Neural progenitor cell (in vitro differentiated cells): ENCODE results near the gene MED12L. TPM values are rescaled to one million over a fixed set of nuclear protein-coding genes. Genes with fewer than 3 reads are reported as not detected.

Experiments
- DNase-seq: peaks from one replicate; pipeline ENCODE4 v3.0.0-alpha.2; 2016; ENCODE audit warnings: low spot score
- H2AFZ ChIP-seq: fragments of 200-600 bp; sonication (generic); replicated peaks from 2 replicates; pipeline ENCODE4 v1.6.1; 2016; ENCODE audit warnings: antibody characterized with exemption
- H3F3A ChIP-seq: fragments of 200-600 bp; sonication (generic); 2 replicates; pipeline ENCODE4 v1.6.1; 2016; ENCODE audit warnings: antibody characterized with exemption, low read depth
- H3K27ac ChIP-seq: fragments of 200-600 bp; sonication (generic); 2 replicates; pipeline ENCODE4 v1.5.1; 2016; ENCODE audit warnings: mild to moderate bottlenecking
- H3K27me3 ChIP-seq: fragments of 200-600 bp; sonication (generic); 2 replicates; pipeline ENCODE4 v1.6.1; 2016; ENCODE audit warnings: mild to moderate bottlenecking, moderate library complexity
- H3K36me3 ChIP-seq: fragments of 200-600 bp; sonication (generic); 2 replicates; pipeline ENCODE4 v1.5.1; 2016
- H3K4me1 ChIP-seq: fragments of 200-600 bp; sonication (generic); 2 replicates; pipeline ENCODE4 v1.6.1; 2016; ENCODE audit warnings: mixed run types
- H3K4me2 ChIP-seq: fragments of 200-600 bp; sonication (generic); 2 replicates; pipeline ENCODE4 v1.6.1; 2016
- H3K4me3 ChIP-seq: fragments of 200-600 bp; sonication (generic); 2 replicates; pipeline ENCODE4 v1.5.1; 2016
- H3K79me2 ChIP-seq: fragments of 200-600 bp; sonication (generic); 2 replicates; pipeline ENCODE4 v1.6.1; 2016; ENCODE audit warnings: low read depth
- H3K9ac ChIP-seq: fragments of 200-600 bp; sonication (generic); 2 replicates; pipeline ENCODE4 v1.6.1; 2016
- H3K9me3 ChIP-seq: fragments of 200-600 bp; sonication (generic); 2 replicates; pipeline ENCODE4 v1.5.1; 2016; ENCODE audit warnings: low read depth
- H4K20me1 ChIP-seq: fragments of 200-600 bp; sonication (generic); 2 replicates; pipeline ENCODE4 v1.6.1; 2016; ENCODE audit warnings: low read depth
- H3K27ac Mint-ChIP-seq: 3 replicates; pipeline ENCODE4 v1.8.0; 2021; ENCODE audit warnings: mixed read lengths
- H3K27me3 Mint-ChIP-seq: 2 replicates; pipeline ENCODE4 v1.8.0; 2022; ENCODE audit warnings: low read depth, mild to moderate bottlenecking, inconsistent platforms, moderate library complexity, mixed read lengths; ENCODE audit not compliant: insufficient read depth
- H3K36me3 Mint-ChIP-seq: 3 replicates; pipeline ENCODE4 v1.8.0; 2021; ENCODE audit warnings: mixed read lengths
- H3K4me1 Mint-ChIP-seq: 3 replicates; pipeline ENCODE4 v1.8.0; 2021; ENCODE audit warnings: mixed read lengths
- H3K4me3 Mint-ChIP-seq: 3 replicates; pipeline ENCODE4 v1.8.0; 2021; ENCODE audit warnings: mild to moderate bottlenecking, moderate library complexity, mixed read lengths
- H3K9me3 Mint-ChIP-seq: 3 replicates; pipeline ENCODE4 v1.8.0; 2020; ENCODE audit warnings: mixed read lengths
- CTCF ChIP-seq: fragments of 200-600 bp; sonication (generic); IDR thresholded peaks from 2 replicates; pipeline ENCODE4 v1.5.1; 2017; ENCODE audit warnings: antibody characterized with exemption, mild to moderate bottlenecking
- EZH2 ChIP-seq: fragments of 200-600 bp; sonication (generic); IDR thresholded peaks from 2 replicates; pipeline ENCODE4 v1.6.1; 2017; ENCODE audit warnings: antibody characterized with exemption, mild to moderate bottlenecking, moderate library complexity
- EZH2phosphoT487 ChIP-seq: fragments of 200-600 bp; sonication (generic); IDR thresholded peaks from 2 replicates; pipeline ENCODE4 v1.6.1; 2017; ENCODE audit warnings: antibody characterized with exemption
- total RNA-seq: library from RNA; depleted of rRNA; stranded (reverse); fragments of >200 nt; gene quantifications from 2 replicates; pipeline ENCODE4 v1.2.3, GENCODE V29; 2015; ENCODE audit warnings: low replicate concordance

Gene MED12L
- total RNA-seq, 1 donor from 2014 or later: 16.5 TPM

GRCh38 chr3:151467069-151467468 is 381.6 kb downstream of the MED12L start:
- H3K9me3 Mint-ChIP-seq: no peaks in the 10 kb centered on the region
- H3K4me3 Mint-ChIP-seq: no peak overlapping the region
- TF ChIP-seq EZH2: no peak
- TF ChIP-seq CTCF: no peak
- no peak for TF ChIP-seq EZH2phosphoT487
- Histone ChIP-seq H3F3A (no peaks in the 10 kb centered on the region), H3K4me1 (no peaks in the 10 kb centered on the region), H3K9ac (no peak overlapping the region), H3K36me3 (no peaks in the 10 kb centered on the region), H3K27me3 (peaks cover 3% of the 10 kb centered on the region), H2AFZ (no peak overlapping the region), H3K9me3 (no peaks in the 10 kb centered on the region), H3K4me2 (no peak overlapping the region), H3K79me2 (no peaks in the 10 kb centered on the region), H3K27ac (no peak overlapping the region), H3K4me3 (no peak overlapping the region), H4K20me1 (no peaks in the 10 kb centered on the region)
- H3K27me3 Mint-ChIP-seq: no peaks in the 10 kb centered on the region
- H3K36me3 Mint-ChIP-seq: no peaks in the 10 kb centered on the region
- H3K27ac Mint-ChIP-seq: no peak overlapping the region
- H3K4me1 Mint-ChIP-seq: no peaks in the 10 kb centered on the region
- DNase-seq: no peak

GRCh38 chr3:151468284-151468917 is 382.9 kb downstream of the MED12L start:
- no peak overlapping the region for H3K4me3 Mint-ChIP-seq
- no peaks in the 10 kb centered on the region for H3K9me3 Mint-ChIP-seq
- H2AFZ ChIP-seq: no peak overlapping the region
- no peak overlapping the region for H3K27ac ChIP-seq
- no peaks in the 10 kb centered on the region for H3K36me3 Mint-ChIP-seq
- H4K20me1 ChIP-seq: no peaks in the 10 kb centered on the region
- H3K27ac Mint-ChIP-seq: no peak overlapping the region
- H3K27me3 Mint-ChIP-seq: no peaks in the 10 kb centered on the region
- H3K4me3 ChIP-seq: no peak overlapping the region
- peak; percentile 88 for TF ChIP-seq CTCF
- TF ChIP-seq EZH2phosphoT487: no peak
- no peaks in the 10 kb centered on the region for H3F3A ChIP-seq
- H3K9me3 ChIP-seq: no peaks in the 10 kb centered on the region
- no peaks in the 10 kb centered on the region for H3K79me2 ChIP-seq
- no peaks in the 10 kb centered on the region for H3K27me3 ChIP-seq
- peak; percentile 80 for DNase-seq
- no peaks in the 10 kb centered on the region for H3K4me1 ChIP-seq
- H3K36me3 ChIP-seq: no peaks in the 10 kb centered on the region
- no peak overlapping the region for H3K9ac ChIP-seq
- no peaks in the 10 kb centered on the region for H3K4me1 Mint-ChIP-seq
- no peak overlapping the region for H3K4me2 ChIP-seq

- DNase-seq: no peak
- Histone ChIP-seq H3K4me3 (no peak overlapping the region), H3K4me1 (peaks cover 25% of the 10 kb centered on the region), H4K20me1 (no peaks in the 10 kb centered on the region), H3K36me3 (no peaks in the 10 kb centered on the region), H3K4me2 (no peak overlapping the region), H3K27me3 (no peaks in the 10 kb centered on the region), H3K9me3 (no peaks in the 10 kb centered on the region), H3K79me2 (no peaks in the 10 kb centered on the region), H3K27ac (no peak overlapping the region), H2AFZ (peak overlapping the region; percentile 63), H3F3A (no peaks in the 10 kb centered on the region), H3K9ac (no peak overlapping the region)
- no peak overlapping the region for H3K27ac Mint-ChIP-seq
- peaks cover 12% of the 10 kb centered on the region for H3K4me1 Mint-ChIP-seq
- no peaks in the 10 kb centered on the region for H3K36me3 Mint-ChIP-seq
- no peaks in the 10 kb centered on the region for H3K9me3 Mint-ChIP-seq
- TF ChIP-seq EZH2phosphoT487 (no peak), CTCF (no peak), EZH2 (no peak)
- H3K27me3 Mint-ChIP-seq: peaks cover 4% of the 10 kb centered on the region
- no peak overlapping the region for H3K4me3 Mint-ChIP-seq
These were observed 391.0 kb downstream of the MED12L start for GRCh38 chr3:151476344-151477018.
